DND-41 (cell line): Measurements from ENCODE around the gene OR7G2.

ENCODE experiments used
- ATAC-seq: fragments of 200-7000 bp; cut with Tn5 transposase; 3 replicates; pipeline ENCODE4 v1.9.1; 2021; ENCODE audit warnings: low read depth; ENCODE audit not compliant: insufficient read depth
- DNase-seq: peaks from one replicate; pipeline ENCODE4 v3.0.0-alpha.2; 2020
- H2AFZ ChIP-seq: 2 replicates; pipeline ENCODE4 v1.6.0; 2012; ENCODE audit warnings: low read depth, low read length
- H3K27ac ChIP-seq: 2 replicates; pipeline ENCODE4 v1.5.1; 2012; ENCODE audit warnings: low read length, inconsistent platforms
- H3K27me3 ChIP-seq: fragments of 200-600 bp; sonication (generic); 2 replicates; pipeline ENCODE4 v1.6.0; 2012; ENCODE audit warnings: low read length, mild to moderate bottlenecking, inconsistent platforms; ENCODE audit not compliant: insufficient read depth, poor library complexity
- H3K36me3 ChIP-seq: 2 replicates; pipeline ENCODE4 v1.5.1; 2012; ENCODE audit warnings: low read length, inconsistent platforms; ENCODE audit not compliant: insufficient read depth
- H3K4me1 ChIP-seq: 2 replicates; pipeline ENCODE4 v1.5.1; 2012; ENCODE audit warnings: mild to moderate bottlenecking, low read length; ENCODE audit not compliant: insufficient read depth
- H3K4me2 ChIP-seq: 2 replicates; pipeline ENCODE4 v1.6.0; 2012; ENCODE audit warnings: mild to moderate bottlenecking, moderate library complexity, low read length, inconsistent platforms; ENCODE audit not compliant: insufficient read depth
- H3K4me3 ChIP-seq, 2 experiments: fragments of 200-600 bp in 1 of 2; shearing (Covaris generic) in 1 of 2; 2 replicates each; pipeline ENCODE4 v1.5.1; 2012 to 2016; ENCODE audit warnings: inconsistent platforms in 2 of 2, low read length in 2 of 2, mild to moderate bottlenecking in 2 of 2, low read depth in 1 of 2, moderate library complexity in 1 of 2
- H3K79me2 ChIP-seq: 2 replicates; pipeline ENCODE4 v1.6.0; 2012; ENCODE audit warnings: low read length, inconsistent platforms; ENCODE audit not compliant: insufficient read depth
- H3K9ac ChIP-seq: 2 replicates; pipeline ENCODE4 v1.6.0; 2012; ENCODE audit warnings: low read depth, mild to moderate bottlenecking, inconsistent platforms, low read length, moderate library complexity
- H3K9me3 ChIP-seq: 2 replicates; pipeline ENCODE4 v1.5.1; 2012; ENCODE audit warnings: low read length, moderate library complexity, mild to moderate bottlenecking, inconsistent platforms; ENCODE audit not compliant: insufficient read depth, severe bottlenecking
- H4K20me1 ChIP-seq: 2 replicates; pipeline ENCODE4 v1.6.0; 2012; ENCODE audit warnings: low read length; ENCODE audit not compliant: insufficient read depth
- EZH2 ChIP-seq: IDR thresholded peaks from 3 replicates; pipeline ENCODE4 v1.6.1; 2012; ENCODE audit warnings: borderline replicate concordance, low read depth, mild to moderate bottlenecking, moderate library complexity, low read length, inconsistent platforms; ENCODE audit not compliant: severe bottlenecking
- TF ChIP-seq, protein P1 (sequence below): IDR thresholded peaks from 2 replicates; pipeline ENCODE4 v1.5.1; 2012; ENCODE audit warnings: borderline replicate concordance, low read length, moderate library complexity, mild to moderate bottlenecking; ENCODE audit not compliant: poor library complexity, severe bottlenecking; ENCODE audit errors: extremely low read depth

OR7G2 gene

DNA sequence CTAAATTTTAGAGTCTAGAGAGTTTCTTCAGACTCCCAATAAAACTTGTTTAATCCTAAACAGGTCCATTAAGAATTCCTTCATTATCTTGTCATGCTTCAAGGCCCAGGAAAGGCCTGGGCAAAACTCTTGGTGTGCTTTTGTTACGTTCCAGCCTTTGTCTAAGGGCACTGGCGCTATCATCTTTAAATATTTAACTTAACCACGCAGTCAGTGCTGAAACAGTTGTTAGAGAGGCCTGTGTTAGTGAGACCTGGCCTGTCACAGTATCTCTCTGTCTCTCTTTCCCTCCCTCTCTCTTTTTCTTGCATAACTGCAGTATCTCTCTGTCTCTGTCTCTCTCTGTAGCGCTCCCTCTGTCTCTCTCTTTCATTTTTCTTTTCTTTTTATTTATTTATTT is 28.6 kb downstream of the OR7G2 start:
- Histone ChIP-seq H3K79me2 (no peaks in the 10 kb centered on the region), H3K9ac (no peak overlapping the region), H4K20me1 (no peaks in the 10 kb centered on the region), H3K36me3 (no peaks in the 10 kb centered on the region), H3K4me2 (no peak overlapping the region), H2AFZ (no peak overlapping the region), H3K27me3 (no peaks in the 10 kb centered on the region), H3K4me1 (no peaks in the 10 kb centered on the region), H3K27ac (no peak overlapping the region), H3K9me3 (no peaks in the 10 kb centered on the region), H3K4me3 (no peak overlapping the region)
- no peak for DNase-seq
- no peak for ATAC-seq
- TF ChIP-seq, protein P1, sequence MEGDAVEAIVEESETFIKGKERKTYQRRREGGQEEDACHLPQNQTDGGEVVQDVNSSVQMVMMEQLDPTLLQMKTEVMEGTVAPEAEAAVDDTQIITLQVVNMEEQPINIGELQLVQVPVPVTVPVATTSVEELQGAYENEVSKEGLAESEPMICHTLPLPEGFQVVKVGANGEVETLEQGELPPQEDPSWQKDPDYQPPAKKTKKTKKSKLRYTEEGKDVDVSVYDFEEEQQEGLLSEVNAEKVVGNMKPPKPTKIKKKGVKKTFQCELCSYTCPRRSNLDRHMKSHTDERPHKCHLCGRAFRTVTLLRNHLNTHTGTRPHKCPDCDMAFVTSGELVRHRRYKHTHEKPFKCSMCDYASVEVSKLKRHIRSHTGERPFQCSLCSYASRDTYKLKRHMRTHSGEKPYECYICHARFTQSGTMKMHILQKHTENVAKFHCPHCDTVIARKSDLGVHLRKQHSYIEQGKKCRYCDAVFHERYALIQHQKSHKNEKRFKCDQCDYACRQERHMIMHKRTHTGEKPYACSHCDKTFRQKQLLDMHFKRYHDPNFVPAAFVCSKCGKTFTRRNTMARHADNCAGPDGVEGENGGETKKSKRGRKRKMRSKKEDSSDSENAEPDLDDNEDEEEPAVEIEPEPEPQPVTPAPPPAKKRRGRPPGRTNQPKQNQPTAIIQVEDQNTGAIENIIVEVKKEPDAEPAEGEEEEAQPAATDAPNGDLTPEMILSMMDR: no peak
- no peak for TF ChIP-seq EZH2

DNA sequence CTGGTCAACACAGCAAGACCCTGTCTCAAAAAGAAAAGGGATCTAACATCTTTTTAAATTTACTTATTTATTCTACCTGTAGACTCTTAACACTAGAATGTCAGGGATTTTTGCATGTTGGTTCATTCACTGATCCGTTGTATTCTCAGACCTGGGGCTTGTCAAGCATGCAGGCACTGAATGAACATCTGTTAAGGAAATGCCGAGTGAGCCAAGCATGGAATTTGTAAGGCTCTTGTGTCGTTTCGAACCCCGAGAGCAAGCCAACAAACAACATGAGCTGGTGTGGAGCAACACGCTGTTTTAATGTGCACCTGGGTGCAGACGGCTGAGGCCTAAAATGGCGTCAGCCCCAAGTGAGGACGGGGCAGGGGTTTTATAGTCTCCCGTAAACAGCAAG is 30.4 kb downstream of the OR7G2 start:
- no peaks in the 10 kb centered on the region for H3K9me3 ChIP-seq
- H3K79me2 ChIP-seq: no peaks in the 10 kb centered on the region
- H3K9ac ChIP-seq: no peak overlapping the region
- no peak for ATAC-seq
- H4K20me1 ChIP-seq: no peaks in the 10 kb centered on the region
- TF ChIP-seq EZH2: no peak
- TF ChIP-seq, protein P1: no peak
- H3K36me3 ChIP-seq: no peaks in the 10 kb centered on the region
- no peak for DNase-seq
- H3K27me3 ChIP-seq: no peaks in the 10 kb centered on the region
- no peaks in the 10 kb centered on the region for H3K4me1 ChIP-seq
- H3K4me3 ChIP-seq: no peak overlapping the region
- no peak overlapping the region for H3K27ac ChIP-seq
- H3K4me2 ChIP-seq: no peak overlapping the region
- no peak overlapping the region for H2AFZ ChIP-seq

DNA sequence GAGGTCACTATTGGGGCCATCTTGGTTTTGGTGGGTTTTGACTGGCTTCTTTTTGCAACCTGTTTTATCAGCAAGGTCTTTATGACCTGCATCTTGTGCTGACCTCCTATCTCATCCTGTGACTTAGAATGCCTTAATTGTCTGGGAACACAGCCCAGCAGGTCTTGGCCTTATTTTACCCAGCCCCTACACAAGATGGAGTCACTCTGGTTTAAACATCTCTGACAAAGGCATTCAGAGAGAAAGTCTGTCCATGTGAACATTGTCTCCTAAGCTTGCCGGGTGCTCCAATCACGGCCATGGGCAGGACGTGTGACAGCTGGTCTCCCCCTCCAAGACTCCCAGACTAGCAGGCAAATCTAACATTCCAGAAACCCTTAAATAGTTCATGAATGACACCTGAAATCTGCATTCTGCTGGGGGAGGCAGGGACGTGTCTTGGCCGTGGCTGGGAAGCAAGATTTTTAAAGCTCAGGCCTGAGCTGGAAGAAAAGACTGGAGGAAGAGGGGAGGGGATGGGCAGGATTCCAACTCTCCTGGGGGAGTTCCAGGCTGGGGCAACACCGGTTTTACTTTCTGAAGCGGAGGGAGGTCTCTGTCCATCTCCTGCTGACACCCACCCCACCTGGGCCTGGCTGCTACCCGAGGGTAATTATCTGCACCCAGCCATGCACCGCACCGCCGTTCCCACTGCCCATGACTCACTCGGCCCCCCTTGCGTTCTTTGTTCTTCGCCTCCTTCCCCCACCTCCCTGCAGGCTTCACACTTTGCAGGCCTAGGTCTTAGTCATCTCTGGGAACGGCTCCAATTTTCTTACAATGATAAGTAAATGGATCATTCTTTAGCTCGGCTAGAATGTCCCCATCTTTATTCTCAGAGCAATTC is 32.0 kb downstream of the OR7G2 start:
- Histone ChIP-seq H3K4me1 (no peaks in the 10 kb centered on the region), H3K27me3 (no peaks in the 10 kb centered on the region), H2AFZ (no peak overlapping the region), H4K20me1 (no peaks in the 10 kb centered on the region), H3K79me2 (no peaks in the 10 kb centered on the region), H3K4me2 (no peak overlapping the region), H3K9ac (no peak overlapping the region), H3K9me3 (no peaks in the 10 kb centered on the region), H3K4me3 (no peak overlapping the region), H3K36me3 (no peaks in the 10 kb centered on the region), H3K27ac (no peak overlapping the region)
- TF ChIP-seq, protein P1: no peak
- no peak for TF ChIP-seq EZH2
- DNase-seq: peak; percentile 50
- peak; percentile 64; the same call in 2 of the 3 replicates for ATAC-seq
